NCI-H128 (cell line): ENCODE data around the gene CHAT.

Experiments
- DNase-seq: peaks from one replicate; lab custom pipeline; 2025; ENCODE audit not compliant: unreplicated experiment; lab: John Stamatoyannopoulos, UW

CHAT gene

DNA sequence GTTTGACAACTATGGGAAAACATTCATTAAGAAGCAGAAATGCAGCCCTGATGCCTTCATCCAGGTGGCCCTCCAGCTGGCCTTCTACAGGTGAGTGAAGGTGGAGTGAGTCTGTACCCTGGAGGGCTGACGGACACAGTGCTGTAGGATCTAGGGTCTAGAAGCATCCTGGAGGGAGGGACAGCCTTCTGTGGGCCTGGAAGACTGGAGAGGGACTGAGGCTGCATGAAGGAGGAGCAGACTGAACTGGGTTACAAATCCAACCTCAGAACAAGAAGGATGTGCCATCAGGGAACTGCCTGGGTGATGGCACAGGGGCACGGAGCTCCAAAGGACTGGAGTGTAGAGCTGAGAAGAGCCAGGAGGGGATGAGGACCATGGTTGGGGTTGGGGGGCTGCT lies 38.1 kb downstream of the CHAT start:
- no peak for DNase-seq

DNA sequence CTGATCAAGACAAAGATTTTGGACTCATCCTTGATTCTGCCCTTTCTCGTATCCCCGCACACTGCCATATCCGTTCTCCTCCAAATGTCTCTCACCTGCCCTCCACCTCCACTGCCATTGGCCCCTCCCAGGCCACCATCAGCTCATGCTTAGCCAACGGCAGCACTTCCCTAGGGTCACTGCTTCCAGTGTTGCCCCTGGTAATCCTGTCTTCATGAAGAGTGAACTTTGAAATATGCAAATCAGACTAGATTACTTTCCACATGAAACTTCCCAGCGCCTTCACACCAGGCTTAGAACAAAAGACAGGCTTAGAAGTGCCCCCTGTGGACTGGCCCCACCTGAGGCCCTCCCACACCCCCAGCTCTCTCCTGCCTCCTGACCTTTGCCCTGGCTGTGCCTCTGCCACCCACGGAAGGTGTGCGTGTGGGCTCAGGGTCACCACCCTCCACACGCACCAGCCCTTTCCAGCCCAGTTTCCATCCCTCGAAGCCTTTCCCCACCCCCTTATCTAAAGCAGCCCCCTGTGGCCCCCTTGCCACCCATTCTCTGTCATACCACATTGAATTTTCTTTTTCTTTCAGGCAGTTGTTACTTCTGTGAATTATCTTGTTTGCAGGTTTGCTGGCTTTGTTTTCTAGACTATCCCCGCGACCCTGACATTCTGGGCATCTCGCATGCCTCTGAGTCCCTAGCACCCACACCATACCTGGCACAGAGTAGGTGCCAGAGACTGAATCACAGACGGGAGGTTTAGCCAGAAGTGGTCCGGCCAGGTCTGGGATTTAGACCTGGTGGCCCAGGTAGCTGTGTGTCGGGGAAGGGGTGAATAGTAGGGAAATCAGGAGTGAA lies 38.8 kb downstream of the CHAT start:
- DNase-seq = no peak

DNA sequence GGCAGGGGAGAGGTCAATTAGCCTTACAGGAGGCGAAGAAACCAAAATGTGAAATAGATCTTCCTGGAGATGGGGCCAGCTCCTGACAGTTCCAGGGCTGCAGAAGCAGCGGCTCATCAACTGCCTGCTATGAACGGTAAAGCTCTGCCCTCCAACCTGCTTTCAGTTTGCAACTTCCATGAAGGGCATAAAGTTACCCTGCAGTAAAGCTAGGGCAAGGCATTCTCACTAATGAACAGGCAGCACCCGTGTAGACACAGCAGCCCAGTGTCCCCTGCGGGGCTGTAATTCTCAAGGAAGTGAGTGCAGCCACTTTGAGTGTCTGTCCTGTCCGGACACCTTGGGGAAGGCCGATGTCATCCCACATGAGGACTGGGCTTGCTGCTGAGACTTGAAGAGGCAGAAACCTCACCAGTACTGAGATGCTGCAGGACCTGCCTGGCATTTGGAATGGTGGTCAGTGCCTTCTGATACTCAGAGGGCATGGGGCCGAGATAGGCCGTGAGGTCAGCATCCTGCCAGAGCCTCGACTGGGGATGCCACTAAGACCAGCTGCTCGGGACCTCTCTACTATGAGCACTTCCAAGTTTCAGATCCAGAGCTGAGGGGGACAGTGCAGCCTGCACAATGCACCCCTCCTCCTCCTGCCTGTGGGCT lies 39.6 kb downstream of the CHAT start:
- no peak for DNase-seq

DNA sequence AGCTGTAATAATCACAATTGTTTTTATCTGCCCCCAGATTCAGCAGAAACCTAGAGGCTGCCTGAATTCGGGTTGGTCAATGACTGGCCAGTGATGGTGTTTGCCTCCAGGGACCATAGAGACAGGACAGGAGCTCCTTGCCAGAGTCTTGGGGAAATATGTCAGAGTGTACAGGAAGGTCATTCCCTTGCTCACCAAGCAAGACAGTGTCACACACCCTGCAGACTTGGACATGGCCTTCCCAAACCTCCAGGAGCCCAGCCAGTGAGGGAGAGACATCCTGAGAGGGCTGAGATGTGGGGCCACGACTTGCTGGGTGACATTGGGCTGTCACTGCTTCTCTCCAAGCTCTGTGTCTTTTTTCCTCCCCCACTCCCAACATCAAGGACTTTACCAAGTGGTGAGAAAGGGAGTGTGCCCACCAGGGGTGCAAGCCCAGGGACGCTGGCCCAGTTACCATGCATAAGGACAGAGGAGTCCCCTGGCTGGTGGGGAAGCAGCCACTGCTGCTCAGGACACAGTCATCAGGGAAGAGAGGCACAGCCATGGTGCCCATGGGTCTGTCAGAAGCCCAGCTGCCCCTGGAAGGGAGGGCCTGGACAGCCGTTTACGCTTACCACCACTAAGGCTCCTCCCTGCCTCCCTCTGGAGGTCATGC lies 40.3 kb downstream of the CHAT start:
- no peak for DNase-seq

DNA sequence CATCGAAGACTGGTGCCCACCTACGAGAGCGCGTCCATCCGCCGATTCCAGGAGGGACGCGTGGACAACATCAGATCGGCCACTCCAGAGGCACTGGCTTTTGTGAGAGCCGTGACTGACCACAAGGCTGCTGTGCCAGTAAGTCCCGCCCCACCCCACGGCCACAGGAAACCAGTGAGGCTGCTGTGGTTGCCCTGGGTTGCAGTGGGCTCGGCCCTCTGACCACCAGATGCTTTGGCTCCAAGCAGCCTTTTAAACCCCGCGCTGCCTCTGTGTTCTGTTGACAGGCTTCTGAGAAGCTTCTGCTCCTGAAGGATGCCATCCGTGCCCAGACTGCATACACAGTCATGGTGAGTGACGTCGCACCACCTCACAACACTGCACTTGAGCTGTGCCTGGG lies 41.3 kb downstream of the CHAT start:
- DNase-seq = no peak

DNA sequence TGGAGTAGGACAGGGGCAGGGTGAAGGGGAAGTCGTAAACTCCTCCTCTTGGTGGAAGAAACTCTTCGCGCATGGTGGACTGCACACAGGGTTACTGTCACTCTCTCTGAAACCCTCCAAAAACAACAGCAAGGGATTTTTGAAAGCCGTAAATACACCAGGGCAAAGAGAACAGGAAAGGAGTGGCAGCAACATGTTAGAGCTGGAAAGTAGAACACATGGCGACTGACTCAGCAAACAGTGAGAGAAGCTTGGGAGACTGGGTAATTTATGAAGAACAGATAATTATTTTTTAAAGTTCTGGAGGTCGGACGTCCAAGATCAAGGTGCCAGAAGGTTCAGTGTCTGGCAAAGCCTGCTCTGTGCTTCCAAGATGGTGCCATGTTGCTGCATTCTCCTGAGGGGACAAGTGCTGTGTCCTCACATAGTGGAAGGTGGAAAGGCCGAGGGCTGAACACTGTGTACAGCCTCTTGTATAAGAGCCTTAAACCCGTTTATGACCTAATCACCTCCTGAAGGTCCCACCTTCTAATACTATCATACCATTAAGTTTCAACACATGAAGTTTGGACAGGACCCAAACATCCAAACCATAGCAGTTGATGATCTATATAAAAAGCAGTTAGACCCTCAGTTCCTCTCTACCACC lies 43.1 kb downstream of the CHAT start:
- DNase-seq = no peak

DNA sequence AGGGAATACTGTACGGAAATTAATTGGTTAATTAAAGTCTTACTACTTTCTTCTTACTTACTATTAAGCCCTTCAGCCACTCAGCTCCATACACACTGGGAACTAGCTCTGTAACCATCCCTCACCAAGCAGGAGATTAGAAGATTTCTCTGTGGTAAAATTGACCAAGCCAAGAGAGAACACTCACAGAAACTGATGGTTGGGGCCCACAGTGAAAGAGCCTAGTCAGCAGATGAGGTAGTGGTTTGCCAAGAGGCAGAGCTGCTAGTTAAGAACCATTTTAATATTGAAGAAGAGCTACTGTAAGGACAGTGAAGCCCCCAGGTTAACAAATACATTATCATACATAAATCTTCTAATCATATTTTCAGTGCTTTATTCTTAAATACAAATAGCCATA lies 43.8 kb downstream of the CHAT start:
- no peak for DNase-seq

DNA sequence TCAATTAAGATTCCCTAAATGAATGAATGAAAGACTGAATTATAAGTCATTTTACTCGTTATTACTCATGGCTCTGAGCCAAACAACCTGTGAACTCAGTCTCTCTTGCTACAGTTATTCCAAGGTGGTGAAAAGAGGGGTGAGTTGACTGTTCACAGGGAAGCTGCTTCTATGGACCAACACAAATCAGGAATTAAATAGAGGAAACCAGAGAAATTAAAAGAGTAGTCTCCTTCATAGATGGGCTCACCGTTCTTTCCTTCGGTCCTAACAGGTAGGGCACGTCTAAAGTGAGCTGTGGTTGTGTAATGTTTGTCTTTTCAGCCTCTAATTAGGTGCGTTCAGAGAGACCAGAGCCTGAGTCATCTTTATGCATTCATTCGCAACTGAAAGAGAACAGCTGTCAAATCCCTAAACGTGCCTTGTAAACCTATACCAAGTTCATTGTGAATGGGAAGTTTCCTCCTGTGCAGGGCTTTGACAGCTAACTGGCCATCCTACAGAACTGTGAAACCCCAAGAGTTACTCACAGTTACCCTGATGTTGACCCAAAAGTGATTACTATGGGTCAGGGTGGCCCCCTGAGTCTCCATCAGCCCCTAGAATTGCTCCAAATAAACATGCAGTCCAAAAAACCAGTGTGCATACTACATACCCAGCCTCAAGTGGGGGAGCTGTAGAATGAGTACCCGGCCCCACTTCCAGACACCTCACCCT lies 47.5 kb downstream of the CHAT start:
- DNase-seq = no peak

DNA sequence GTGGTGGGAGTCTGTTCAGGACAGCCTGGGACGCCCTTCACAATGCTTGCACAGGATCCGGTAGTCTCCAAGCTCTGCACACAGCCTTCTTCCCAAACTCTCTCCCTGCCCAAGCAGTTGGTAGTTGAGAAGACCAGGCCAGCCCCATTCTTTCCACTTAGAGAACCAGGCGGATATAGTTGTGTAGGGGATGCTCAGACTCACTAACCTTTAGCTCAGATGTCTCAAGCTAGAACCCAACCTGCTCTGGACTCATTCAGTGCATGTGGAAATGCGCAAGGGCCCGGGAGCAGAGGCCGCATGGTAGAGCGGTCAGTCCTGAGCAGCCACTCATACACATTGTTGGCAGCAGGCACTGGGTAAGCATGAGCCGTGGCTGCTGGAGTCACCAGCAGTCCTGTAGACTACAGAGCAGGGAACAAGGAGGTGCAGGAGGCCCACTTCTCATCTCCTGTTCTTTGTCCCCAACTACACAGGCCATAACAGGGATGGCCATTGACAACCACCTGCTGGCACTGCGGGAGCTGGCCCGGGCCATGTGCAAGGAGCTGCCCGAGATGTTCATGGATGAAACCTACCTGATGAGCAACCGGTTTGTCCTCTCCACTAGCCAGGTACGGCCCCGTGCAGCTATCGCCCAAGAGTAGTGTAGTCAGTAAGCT lies 48.5 kb downstream of the CHAT start:
- DNase-seq = no peak

DNA sequence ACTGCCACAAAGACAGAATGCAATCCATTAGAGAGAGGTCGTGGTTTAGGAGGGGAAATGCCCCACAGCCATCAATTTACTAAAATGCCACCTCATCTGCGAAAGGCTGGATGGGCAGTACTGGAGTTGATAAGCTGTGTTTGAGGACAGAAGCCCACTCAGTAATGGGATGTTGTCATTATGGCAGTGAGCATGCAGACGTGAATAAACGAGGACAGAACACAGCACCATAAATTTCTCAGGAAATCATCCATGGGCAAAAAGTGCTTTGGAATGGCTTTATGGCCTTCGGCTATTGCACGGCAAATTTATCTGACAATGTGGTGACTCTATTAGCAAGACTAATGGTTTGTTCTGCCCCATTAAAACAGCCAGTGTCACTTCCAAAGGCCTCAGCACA lies 49.8 kb downstream of the CHAT start:
- no peak for DNase-seq

DNA sequence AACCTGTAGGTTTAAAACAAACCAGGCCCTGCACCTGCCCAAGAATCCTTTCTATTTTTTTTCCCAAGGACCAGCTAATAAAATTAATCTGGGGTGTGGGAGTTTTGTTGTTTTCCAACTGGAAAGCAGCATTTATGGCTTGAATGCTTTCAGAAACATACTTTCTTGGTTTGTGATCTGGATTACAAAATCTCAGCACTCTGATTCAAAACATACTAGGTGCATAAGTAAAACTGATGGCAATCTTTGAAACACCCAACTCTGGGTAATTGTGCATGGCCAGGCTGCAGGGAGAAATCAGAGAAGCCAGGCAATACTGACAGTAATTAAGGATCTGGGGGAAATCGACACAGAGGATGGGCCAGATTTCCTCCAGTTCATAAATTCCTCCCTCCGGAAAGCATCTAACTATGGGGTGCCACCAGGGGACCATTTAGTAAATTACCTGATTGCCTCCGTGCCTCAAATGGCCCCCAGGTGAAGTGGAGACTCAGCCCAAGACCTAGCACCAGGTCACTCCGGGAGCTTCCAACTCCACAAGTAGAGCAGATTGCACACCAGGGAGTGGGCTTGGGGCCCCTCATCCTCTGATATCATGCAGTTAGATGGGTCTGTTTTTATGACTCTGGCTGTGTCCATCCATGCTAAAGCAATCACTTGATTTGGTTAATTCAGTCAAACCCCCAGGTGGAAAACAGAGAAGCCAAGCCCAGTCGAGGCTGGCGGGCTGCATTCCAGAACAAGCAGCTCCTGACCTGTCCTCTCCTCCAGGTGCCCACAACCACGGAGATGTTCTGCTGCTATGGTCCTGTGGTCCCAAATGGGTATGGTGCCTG lies 50.4 kb downstream of the CHAT start:
- no peak for DNase-seq

DNA sequence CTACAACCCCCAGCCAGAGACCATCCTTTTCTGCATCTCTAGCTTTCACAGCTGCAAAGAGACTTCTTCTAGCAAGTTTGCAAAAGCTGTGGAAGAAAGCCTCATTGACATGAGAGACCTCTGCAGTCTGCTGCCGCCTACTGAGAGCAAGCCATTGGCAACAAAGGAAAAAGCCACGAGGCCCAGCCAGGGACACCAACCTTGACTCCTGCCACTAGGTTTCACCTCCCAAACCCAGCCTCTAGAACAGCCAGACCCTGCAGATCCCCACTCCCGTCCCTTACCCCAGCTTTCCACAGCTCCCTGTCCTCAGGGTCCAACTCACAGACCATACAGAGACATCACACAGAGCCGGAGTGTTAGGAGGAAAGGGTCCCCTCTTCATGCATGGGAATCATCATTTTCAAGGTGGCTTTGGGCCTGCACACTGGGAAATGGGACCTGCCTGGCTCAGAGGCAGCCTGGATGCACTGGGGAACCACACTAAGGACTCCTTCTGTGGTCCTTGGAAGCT lies 51.1 kb downstream of the CHAT start:
- DNase-seq = no peak

DNA sequence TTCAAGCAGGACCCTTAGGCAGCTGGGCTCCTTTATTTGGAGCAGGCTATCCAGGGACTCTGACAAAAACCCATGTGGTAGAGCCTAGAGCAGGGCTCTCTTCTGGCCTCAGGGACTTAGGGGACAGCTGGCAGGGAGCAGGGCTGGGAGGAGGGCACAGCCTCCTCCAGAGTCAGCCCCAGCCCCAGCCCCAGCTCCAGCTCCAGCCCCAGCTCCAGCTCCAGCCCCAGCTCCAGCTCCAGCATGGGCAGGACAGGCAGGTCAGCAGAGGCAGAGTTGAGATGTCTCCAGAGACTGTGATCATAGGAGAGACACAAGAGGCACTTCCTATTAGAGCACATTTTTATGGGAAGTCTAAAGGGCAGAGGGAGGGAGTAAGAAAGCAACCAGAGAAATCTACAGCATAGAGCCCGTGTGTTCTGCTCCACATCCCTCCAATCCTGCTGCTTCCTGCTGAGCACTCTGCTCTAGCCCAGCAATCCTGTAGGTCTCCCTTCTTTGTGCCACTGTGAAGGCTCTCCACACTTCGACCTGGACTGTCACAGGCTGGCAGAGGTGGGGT lies 52.3 kb downstream of the CHAT start:
- DNase-seq = no peak

DNA sequence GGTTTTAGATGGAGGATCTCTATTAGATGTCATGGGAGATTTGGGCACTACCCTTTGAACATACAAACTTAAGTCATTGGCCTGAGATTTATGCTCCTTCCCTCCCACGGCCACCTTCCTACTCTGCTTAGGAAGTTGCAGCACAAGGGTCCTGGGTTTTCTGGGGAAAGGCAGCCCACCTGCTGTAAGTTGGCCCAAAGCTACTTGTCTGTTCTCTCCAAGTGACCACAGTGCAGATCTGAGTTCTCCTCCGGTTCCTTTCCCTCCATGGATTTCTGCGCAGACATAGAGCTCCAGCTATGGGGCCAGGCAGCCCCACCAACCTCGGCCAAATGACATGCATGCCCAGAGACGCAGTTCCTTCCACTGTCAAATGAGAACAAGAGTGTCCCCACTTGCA lies 52.8 kb downstream of the CHAT start:
- DNase-seq = no peak

DNA sequence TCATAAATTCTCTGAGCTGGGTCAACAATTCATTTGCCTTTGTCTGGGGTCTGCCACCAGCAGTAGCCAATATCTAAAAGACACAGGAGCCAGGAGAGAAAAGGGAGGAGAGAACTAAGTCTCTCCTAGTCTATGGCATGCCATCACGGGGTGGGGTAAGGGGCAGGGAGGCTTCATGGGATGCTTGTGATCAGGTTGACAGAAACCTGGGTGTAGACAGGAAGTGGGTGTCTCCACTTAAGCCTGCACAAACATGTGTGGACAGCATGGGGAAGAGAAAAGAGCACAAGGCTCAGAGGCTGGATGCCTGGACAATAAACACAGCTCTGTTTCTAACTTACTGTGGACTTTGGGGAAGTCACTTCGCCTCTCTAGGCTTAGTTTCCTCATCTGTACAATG lies 54.2 kb downstream of the CHAT start:
- DNase-seq = no peak

DNA sequence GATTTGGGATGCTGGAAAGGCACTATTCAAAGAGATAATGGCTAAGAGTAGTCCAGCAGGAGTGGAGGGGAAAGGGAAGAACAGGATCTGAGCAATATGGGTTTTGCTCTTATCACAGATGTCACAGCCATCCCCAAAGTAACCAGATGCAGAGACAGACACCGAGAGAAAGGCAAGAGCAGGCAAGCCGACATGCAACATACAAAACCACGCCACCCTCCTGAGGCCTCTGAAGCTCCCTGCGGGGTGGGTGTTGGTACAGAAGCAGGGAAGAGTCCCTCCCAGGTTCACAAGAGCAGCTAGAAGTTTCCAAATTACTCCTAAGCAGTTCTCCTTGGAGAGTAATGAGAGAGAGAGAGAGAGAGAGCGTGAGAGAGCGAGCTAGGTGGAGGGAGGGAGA lies 54.8 kb downstream of the CHAT start:
- no peak for DNase-seq

DNA sequence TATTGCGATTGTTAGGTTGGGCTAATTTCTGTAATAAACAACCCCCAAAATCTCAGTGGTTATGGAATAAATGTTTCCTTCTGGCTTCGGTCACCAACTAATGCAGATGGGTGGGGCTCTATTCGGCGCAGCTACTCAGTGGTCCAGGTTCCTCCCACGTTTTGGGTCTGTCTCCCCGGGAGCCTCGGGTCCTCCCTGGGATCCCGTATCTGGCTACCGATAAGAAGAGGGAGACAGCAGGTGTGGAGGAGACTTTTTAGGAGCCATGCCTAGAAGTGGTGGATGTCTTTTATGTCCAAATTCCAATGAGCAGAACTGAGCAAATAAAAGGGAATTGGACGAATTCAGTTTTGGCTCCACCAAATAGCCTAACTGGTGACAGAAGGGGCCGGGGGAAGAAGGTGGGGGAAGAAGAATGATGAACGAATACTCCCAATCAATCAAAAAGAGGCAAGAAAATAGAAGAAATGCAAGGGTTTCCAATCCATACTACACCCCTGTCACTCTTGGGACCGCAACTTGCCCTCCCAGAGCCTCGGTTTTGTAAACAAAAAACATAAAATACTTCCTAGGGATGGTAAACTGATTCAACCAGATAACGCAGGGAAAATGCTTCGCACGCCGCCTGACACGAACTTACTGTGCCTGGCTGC lies 65.1 kb downstream of the CHAT start:
- no peak for DNase-seq

DNA sequence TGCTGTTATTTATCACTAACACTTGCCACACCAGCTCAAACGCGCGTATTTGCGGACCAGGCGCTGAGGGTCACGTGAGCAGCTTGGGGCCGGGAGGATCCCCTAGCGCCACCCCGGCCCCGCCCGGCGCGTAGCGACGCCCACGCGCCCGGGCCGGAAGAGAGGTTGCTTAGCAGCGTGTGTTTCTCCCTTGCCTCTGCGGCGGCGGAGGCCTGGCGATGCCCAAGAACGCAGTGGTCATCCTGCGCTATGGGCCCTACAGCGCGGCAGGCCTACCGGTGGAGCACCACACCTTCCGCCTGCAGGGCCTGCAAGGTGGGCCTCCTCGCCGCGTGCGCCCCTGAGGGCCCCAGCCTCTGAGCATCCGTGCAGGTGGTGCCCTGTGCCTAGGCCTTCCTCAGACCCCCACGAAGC lies 65.7 kb downstream of the CHAT start, which contains the start of gene C10orf53:
C10orf53 (plus strand) TSS at position 172 of the 414 bp plus-strand sequence; CDS start at position 219, 47 bp downstream.
- DNase-seq = no peak
